Lung (tissue), 12 donors: Measurements from ENCODE around the gene SYTL3. TPM values are rescaled to one million over a fixed set of nuclear protein-coding genes. Genes with fewer than 3 reads are reported as not detected.

ENCODE experiments used
- ATAC-seq: fragments of 200-7000 bp; cut with Tn5 transposase; one replicate; pipeline ENCODE4 v1.9.1; 2020; ENCODE audit warnings: moderate number of reproducible peaks; ENCODE audit not compliant: insufficient read depth, low FRiP score
- DNase-seq, 3 donors: peaks; one replicate each; pipeline ENCODE4 v3.0.0-alpha.2; 2013 to 2017
- H3K27ac ChIP-seq, 2 donors: one replicate each; pipeline ENCODE4 v1.5.1; 2013; ENCODE audit warnings: mild to moderate bottlenecking in 2 of 2, moderate library complexity in 2 of 2, control low read depth in 1 of 2, inconsistent platforms in 1 of 2, low read depth in 1 of 2, low read length in 1 of 2
- H3K27me3 ChIP-seq, 3 donors: one replicate each; pipeline ENCODE4 v1.5.1; 2013; ENCODE audit warnings: low read length in 2 of 3; ENCODE audit not compliant: control insufficient read depth in 3 of 3, insufficient read depth in 3 of 3
- H3K36me3 ChIP-seq, 4 donors: one replicate each; pipeline ENCODE4 v1.5.1; 2013; ENCODE audit warnings: low read length in 4 of 4, mild to moderate bottlenecking in 1 of 4, moderate library complexity in 1 of 4; ENCODE audit not compliant: control insufficient read depth in 4 of 4, insufficient read depth in 4 of 4
- H3K4me1 ChIP-seq, 5 donors: one replicate each; pipeline ENCODE4 v1.5.1; 2013; ENCODE audit warnings: low read length in 5 of 5, mild to moderate bottlenecking in 2 of 5, moderate library complexity in 1 of 5; ENCODE audit not compliant: control insufficient read depth in 5 of 5, insufficient read depth in 5 of 5
- H3K4me3 ChIP-seq: one replicate; pipeline ENCODE4 v1.5.1; 2013; ENCODE audit warnings: mild to moderate bottlenecking, control low read depth, moderate library complexity
- H3K9ac ChIP-seq, 2 donors: one replicate each; pipeline ENCODE4 v1.5.1; 2013; ENCODE audit warnings: low read length in 2 of 2, control low read depth in 1 of 2; ENCODE audit not compliant: insufficient read depth in 1 of 2
- H3K9me3 ChIP-seq, 4 donors: one replicate each; pipeline ENCODE4 v1.5.1; 2013; ENCODE audit warnings: low read length in 3 of 4, mild to moderate bottlenecking in 1 of 4, moderate library complexity in 1 of 4; ENCODE audit not compliant: control insufficient read depth in 4 of 4, insufficient read depth in 3 of 4
- WGBS, 2 donors: extraction: QIAGEN DNeasy Blood & Tissue Kit; methylation state at CpG; one replicate each; pipeline ENCODE4 v1.1.7; 2013; 5-methylcytosine and 5-hydroxymethylcytosine counted together
- polyA plus RNA-seq, 2 donors: library from polyadenylated mRNA; stranded (reverse); fragments of 200-250 nt; gene quantifications; one replicate each; pipeline ENCODE4 v1.2.1, GENCODE V29; 2013
- total RNA-seq, 2 donors: library from RNA; depleted of rRNA in 1 of 2; stranded (reverse); fragments of >200 nt in 1 of 2; gene quantifications; one replicate each; pipeline ENCODE4 v1.2.1, GENCODE V29; 2014 to 2021
- TF ChIP-seq, protein P1 (sequence below): IDR thresholded peaks from 2 replicates; pipeline ENCODE4 v1.5.1; 2012; ENCODE audit warnings: mild to moderate bottlenecking; ENCODE audit errors: control extremely low read depth, extremely low read depth
- donor health status: control.
- donor health status: control.
- donor health status: Bipolar disorder and iron deficiency.
- donor health status: healthy.
- donor health status: DM: yes; HTN: yes; CAD: no.

SYTL3 gene
- total and polyA plus RNA-seq, 4 donors: 6.5 to 20.0 (median 15.6) TPM

DNA sequence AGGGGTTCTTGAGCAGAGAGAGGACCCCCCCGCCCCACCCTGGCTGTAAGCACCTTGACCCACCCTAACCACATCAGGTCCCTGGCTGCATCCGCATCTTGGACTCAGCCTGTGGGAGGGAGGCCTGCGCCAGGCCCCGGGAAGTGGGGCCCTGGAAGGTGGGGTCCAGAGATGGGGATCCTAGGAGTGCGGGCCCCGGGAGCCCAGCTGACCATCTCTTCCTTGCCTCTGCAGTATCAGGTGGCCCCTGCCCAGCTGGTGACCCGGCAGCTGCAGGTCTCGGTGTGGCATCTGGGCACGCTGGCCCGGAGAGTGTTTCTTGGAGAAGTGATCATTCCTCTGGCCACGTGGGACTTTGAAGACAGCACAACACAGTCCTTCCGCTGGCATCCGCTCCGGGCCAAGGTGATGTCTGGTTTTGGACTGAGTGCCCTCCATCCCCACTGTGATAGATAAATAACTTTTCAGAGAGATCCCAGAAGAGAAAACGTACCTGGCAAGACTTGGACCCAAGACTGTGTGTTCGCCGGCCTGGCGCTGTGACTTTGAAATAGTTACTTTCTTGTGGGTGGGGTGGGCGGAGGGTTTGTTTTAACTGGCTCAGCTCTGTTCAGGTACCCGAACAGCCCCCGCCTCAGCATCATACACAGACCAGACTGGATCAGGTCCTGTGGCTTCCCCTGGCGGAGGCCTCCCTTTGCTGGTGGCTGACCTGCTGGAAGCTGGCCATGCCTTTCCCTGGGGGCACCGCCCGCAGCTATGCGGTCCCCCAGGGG lies 107.3 kb downstream of the SYTL3 start:
- TF ChIP-seq, protein P1, sequence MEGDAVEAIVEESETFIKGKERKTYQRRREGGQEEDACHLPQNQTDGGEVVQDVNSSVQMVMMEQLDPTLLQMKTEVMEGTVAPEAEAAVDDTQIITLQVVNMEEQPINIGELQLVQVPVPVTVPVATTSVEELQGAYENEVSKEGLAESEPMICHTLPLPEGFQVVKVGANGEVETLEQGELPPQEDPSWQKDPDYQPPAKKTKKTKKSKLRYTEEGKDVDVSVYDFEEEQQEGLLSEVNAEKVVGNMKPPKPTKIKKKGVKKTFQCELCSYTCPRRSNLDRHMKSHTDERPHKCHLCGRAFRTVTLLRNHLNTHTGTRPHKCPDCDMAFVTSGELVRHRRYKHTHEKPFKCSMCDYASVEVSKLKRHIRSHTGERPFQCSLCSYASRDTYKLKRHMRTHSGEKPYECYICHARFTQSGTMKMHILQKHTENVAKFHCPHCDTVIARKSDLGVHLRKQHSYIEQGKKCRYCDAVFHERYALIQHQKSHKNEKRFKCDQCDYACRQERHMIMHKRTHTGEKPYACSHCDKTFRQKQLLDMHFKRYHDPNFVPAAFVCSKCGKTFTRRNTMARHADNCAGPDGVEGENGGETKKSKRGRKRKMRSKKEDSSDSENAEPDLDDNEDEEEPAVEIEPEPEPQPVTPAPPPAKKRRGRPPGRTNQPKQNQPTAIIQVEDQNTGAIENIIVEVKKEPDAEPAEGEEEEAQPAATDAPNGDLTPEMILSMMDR: no peak
- peaks cover 0 to 10% (median 0%) of the 10 kb centered on the region in 4 donors for H3K36me3 ChIP-seq
- no peak overlapping the region for H3K27ac ChIP-seq
- no peak for ATAC-seq
- WGBS, 2 donors: 90 to 91% methylated on average over 25 of the region's 25 CpGs
- H3K4me1 ChIP-seq: peaks cover 2 to 16% (median 5%) of the 10 kb centered on the region in 5 donors
- no peak overlapping the region for H3K9ac ChIP-seq
- no peak overlapping the region for H3K4me3 ChIP-seq
- no peaks in the 10 kb centered on the region for H3K27me3 ChIP-seq
- H3K9me3 ChIP-seq: no peaks in the 10 kb centered on the region
- no peak for DNase-seq

DNA sequence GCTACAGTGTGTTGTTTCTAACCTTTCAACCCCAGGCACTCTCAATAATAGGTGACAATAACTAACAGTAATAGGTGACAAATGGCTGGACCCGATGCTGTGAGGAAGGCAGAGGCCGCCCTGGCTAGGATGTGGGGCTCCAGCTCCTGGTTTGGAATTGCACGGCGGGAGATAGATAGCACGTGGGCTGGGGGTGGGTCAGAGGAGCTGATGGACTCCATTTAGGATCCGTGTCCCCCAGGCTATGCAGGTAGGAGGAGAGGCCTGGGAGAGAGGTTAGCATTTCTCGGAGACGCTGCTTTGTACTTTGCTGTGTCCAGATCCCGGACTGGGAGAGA lies 107.9 kb downstream of the SYTL3 start:
- ATAC-seq: no peak
- peaks cover 0 to 10% (median 3%) of the 10 kb centered on the region in 5 donors for H3K4me1 ChIP-seq
- TF ChIP-seq, protein P1: no peak
- H3K9me3 ChIP-seq: no peaks in the 10 kb centered on the region
- WGBS, 2 donors: 86 to 87% methylated on average over 9 of the region's 9 CpGs
- no peak overlapping the region for H3K4me3 ChIP-seq
- H3K27me3 ChIP-seq: no peaks in the 10 kb centered on the region
- peaks cover 0 to 8% (median 0%) of the 10 kb centered on the region in 4 donors for H3K36me3 ChIP-seq
- no peak overlapping the region for H3K27ac ChIP-seq
- DNase-seq: no peak
- no peak overlapping the region for H3K9ac ChIP-seq

DNA sequence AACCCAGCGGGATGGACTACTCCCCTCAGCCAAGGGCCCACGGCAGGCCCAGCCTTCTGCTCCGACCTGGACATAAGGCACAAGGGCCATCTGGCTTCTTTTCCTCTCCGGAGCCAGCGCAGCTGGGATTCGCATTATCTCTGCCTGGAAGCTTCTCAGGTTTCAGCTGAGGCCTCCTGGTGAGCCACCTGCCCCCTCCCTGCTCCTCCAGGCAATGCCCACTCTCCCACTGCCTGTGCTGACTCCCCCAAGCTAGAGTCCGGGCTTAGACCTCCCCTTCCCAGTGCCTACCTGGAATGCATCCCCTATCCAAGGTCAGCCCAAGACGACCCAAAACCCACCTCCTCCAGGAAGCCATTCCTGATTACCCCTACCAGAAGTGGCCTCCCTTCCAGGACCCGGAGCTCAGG lies 108.6 kb downstream of the SYTL3 start:
- ATAC-seq (no peak), DNase-seq (peak in 1 of 3 donors; percentile 17)
- Histone ChIP-seq H3K27me3 (no peaks in the 10 kb centered on the region), H3K27ac (no peak overlapping the region), H3K36me3 (peaks cover 0 to 13% (median 0%) of the 10 kb centered on the region in 4 donors), H3K4me3 (no peak overlapping the region), H3K4me1 (peaks cover 0 to 6% (median 0%) of the 10 kb centered on the region in 5 donors), H3K9ac (no peak overlapping the region), H3K9me3 (no peaks in the 10 kb centered on the region)
- 80 to 87% methylated on average over 9 of the region's 9 CpGs for WGBS, 2 donors
- TF ChIP-seq, protein P1: no peak
